CD4-positive, alpha-beta T cell treated with Interleukin-6 at 100 ng/mL for 8 hours (primary cell): Measurements from ENCODE around the gene GRIK5.

Experiments
- DNase-seq: peaks from one replicate; pipeline ENCODE4 v3.0.0-alpha.2; 2020; ENCODE audit warnings: mixed read lengths, low spot score

Gene GRIK5

DNA sequence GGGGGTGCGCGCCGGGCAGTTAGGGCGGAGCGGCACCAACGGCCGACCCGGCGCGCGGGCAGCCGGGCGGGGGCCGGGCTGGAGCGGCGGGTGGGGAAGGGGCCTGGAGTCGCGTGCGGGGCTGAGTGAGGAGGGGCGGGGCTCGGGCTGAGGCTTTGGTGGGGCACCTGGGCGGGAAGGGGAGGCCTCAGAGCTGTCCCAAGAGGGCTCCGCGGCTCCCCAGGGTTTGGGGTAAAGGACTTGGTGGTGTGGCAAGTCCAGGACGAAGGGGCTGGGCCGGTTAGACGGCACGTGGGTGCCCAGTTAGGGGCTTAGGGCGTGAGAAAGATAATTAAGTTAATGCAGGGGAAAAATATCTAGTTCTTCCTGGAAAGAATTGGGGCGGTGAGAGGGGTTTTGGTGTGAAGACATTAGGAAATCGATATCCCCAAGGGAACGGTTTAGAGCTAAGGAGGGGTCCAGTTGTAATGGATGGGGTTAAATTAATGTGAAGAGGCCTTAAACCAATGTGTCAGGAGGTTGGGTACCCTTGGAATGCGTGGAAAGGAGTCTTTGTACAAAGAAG lies 6.5 kb upstream of the GRIK5 start:
- DNase-seq = peak; percentile 30

DNA sequence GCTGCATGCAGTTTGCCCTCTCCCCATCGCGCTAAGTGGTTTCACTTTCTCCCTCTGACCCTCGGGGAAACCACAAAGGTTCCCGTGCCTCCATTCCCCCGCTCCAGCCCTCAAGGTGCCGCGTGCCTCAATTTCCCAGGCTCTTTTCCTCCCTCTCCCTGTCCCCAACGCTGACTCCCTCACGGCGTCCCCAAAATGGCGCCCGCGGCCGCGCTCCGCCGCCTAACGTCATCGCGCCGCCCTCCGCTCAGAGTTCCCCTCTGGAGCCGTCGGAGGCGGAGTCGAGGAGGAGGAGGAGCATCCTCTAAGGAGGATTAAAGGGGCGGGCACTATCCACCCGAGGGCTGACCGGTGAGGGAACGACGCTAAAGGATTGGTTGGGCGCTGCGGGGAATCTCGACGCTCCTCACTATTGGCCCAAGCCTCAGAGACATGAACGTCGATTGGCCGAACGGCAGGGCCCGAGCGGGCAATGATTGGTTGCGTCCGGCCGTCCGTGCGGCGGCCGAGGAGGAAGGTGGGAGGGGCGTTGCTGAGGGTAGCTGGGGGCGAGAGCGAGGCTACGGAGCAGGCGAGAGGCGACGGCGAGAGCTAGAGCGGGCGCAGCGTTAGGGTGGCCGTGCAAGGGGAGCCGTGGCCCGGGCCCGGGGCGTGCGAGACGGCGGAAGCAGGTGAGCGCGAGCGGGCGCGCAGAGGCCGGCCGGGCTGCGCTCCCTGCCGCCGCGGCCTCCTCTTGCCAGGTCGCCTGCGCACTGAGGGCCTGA lies 5.8 kb upstream of the GRIK5 start, which contains the start of gene ZNF574:
ZNF574 (plus strand) TSS at position 551 of the 764 bp plus-strand sequence. CDS start 2,441 bp downstream, outside the sequence.
- peak; percentile 99 for DNase-seq

DNA sequence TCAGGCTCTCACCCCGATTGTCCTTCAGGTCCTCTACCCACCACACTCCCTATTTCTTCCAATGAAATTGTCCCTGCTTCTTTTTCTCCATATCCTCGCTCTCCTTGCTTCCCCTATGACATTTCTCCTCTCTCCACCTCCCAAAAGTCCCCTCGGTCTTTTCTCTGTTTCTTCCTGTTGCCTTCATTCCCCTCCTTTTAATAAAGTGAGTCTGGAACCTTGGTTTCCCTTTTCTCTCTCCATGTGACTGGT lies 5.3 kb upstream of the GRIK5 start:
- no peak for DNase-seq

DNA sequence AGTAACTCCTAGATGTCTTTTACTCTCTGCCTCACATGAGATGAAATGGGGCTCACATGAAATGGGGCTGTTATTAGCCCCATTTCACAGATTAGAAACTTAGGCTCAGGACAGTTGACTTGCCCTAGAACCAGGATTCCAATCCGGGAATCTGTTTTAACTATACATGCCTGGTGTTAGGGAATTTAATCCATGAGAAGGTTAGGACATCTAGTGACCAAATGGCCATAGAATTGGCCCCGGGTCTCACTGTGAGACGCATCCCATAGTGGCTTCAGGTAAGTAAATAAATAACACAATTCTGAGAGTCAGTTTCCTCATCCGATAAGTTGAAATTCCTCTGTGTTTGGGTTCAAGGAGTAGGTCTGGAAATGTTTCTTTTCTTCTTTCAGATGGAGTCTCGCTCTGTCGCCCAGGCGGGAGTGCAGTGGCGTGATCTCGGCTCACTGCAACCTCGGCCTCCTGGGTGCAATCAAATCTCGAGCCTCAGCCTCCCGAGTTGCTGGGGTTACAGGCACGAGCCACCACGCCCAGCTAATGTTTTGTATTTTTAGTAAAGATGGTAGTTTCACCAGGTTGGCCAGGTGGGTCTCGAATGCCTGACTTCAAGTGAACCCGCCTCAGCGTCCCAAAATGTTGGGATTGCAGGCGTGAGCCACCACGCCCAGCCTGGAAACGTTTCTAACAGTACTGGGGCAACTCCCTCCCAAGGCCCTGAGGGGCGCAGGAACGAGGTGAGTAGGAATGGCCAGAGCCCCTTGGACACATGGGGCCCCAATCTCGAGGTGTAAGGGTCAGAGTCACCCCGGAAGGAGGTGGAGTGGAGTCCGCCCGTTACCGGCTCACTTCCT lies 4.7 kb upstream of the GRIK5 start:
- DNase-seq = no peak

DNA sequence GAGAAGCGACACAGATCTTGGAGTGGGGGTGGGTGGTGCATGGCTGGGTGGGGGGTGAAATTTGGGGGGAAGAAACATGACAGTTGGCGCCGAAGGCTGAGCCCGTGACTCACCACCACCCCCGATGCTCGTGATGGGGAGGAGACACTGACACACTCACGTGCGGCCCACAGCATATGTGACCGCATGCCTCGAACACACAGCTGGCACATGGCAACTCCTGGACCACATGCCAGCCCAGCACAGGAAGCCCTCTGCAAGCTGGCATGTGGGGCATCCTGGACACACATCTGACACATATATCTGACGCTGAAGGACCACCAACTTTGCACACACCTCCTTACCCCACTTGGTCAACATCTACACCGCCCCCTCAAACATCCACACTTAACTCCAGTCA lies 1.2 kb upstream of the GRIK5 start:
- no peak for DNase-seq

DNA sequence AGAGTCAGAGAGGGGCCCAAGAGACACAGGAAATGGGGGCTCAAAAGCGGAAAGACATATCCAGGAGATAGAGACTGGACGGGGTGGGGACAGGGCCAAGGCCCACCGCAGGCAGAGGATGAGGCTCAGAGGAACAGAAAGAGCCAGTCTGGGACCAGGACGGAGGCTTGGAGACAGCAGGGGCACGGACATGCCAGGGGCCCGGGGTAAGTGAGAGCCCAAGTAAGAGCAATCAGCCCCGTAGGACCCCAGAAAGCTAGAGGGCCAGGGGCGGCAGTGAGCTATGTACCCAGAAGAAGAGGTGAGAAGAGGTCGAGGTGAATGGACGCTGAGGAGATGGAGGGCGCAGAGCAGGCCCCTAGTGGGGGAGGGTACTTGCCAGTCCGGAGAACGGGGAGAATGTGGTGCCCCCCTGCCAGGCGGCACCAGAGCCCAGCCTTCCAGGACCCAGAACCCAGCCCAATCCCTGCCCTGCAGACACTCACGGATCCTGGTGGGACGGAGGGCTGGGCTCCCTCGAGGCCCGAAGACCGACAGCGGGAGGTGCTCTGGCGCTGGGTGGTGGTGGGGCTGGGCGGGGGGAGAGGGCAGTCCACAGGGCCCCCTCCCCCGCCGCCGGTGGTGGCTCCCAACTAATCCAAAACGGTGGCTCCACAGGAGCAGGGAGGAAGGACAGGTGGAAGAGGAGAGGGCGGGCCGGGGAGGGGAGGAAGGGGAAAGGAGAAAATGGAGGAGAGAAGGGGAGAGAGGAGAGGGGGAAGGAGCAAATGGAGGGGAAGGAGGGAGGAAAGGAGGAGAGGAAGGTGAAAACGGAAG lies 1.0 kb downstream of the GRIK5 start:
- no peak for DNase-seq

DNA sequence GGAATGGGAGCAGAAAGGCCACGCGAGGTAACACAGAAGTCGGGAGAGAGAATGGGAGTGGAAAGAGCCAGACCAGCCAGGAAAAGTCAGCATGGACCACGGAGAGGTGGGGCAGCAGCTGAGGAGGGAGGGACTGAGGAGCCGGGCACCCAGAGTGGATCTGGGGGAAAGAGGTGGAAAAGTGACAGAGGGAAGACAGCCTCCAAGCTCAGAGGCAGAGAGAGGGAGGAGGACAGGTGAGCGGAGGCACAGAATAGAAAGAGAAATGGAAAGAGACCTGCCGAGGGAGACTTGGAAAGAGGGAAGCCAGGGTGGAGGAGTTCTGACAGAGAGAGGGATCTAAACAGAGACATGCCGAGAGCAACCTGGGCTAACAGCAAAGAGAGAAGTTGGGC lies 1.6 kb downstream of the GRIK5 start:
- DNase-seq = no peak

DNA sequence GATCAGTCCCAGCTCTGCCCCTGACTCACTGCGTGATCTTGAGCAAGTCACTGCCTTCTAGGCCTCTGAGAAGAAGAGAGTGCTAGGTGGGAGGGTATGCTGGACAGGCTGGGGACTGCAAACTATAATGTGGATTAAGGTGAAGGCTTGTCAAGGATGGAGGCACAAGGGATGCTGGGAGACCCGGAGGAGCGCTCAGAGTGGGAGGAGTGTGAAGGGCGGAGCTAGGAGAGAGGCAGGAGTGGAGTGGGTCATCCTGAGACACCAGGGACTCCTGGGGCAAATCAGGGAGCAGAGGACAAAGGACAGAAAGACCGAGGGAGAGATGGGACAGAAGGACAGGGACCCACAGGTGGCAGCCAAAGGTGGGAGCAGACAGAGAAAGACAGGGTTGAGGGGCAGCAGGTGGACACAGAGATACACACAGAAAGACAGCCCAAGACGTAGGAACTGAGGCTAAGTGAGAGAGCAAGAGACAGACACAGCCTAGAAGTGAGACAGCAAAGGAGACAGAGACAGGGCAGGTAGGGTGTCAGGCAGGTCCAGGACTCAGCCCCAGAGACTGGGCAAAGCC lies 2.6 kb downstream of the GRIK5 start:
- DNase-seq = no peak

DNA sequence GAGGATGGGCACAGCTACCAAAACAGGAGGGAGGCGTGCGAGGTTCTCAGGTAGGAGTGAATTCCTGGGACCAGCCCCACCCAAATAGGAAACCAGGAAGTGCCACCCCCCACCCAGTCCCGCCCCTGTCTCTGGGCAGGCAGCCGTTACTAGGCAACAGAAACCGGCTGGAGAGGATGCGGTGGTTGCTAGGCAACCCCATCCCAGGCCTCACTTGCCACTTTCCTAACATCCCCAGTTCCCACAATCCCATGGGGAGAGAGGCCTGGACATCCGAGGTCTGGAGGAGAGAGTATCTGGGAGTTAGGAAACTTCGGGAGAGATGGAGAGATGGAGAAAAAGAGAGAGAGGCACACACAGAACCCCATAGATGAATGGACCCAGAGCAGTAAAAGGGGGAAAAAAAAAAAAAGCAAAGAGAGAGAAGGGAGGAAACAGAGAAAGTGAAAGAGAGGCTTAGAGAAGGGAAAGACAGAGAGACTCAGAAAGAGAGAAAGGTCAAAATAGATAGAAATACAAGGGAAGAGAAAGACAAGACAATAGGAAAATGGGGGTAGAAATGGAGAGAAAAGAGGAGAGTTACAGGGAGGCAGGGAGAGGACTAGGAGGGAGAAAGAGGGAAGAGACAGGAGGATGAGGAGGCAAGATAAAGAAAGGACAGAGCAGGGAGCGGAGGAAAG lies 3.8 kb downstream of the GRIK5 start:
- DNase-seq = no peak

DNA sequence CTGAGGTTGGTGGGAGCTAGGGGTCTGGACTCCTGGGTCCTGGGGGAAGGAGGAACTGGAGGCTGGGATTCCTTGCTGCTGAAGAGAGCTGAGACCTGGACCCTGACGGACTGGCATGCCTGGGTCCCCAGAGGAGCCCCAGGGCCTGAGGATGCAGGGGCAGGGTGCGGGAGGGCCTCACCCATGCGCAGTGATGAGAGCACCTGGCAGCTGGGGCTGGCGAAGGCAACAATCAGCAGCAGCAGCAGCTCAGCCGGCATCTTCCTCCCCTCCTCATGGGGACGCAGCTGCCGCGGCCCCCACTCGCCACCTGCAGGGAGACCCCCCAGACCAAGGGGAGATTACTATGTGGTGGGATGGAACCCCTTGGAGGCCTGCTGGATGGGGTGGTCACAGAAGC lies 4.5 kb downstream of the GRIK5 start:
- no peak for DNase-seq

DNA sequence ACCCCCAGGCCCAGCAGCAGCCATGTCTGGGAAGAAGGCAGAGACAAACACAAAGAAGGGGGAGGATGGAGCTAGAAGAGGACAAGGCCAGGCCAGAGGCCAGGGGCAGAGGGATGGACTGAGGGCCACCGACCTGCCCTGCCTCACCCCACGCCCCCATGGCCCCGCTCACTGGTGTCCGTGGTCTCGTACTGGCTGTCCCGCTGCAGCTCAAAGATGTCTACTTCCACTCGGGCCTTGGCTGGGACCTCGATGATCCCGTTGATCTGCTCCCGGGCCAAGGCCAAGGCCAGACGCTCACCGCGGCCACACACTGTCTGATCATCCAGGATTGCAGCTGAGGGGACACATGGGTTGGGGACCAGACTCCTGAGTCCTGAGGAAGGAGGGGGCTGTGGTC lies 5.0 kb downstream of the GRIK5 start:
- no peak for DNase-seq

DNA sequence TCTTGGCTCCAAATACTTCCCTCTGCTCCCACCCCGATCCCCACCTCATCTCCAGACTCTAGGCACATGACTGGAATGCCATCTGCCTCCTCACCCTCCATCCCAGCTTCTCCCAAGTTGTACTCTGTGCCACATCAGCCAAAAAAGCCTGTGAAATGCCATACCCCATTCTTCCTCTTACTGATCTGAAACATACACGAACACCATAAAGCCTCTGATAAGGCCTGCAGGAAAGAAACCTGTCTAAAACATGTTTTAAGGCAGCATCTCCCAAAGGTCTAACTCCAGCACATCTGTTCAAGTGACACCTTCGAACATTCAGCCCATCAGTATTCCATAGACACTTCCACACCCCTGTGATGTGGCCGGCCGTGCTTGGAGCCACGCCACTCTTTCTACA lies 5.6 kb downstream of the GRIK5 start:
- no peak for DNase-seq

DNA sequence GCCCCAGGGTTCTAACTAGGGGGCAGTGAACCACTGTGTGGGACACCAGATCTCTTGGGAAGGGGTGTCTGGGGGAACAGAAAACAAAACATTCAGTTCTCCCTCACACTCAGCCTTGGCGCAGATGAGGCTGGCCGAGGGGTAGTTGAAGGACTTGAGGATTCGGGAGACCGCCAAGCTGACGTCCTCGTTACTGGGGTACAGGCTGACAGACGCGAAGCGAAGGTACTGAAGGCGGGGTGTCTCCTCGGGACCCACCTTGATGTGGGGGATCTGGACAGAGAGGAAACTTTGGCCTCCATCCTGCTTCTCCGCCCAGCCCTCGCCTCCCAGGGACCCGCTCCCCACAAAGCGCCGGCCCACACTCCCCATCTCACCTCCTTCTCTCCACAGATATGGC lies 7.6 kb downstream of the GRIK5 start:
- DNase-seq = no peak

DNA sequence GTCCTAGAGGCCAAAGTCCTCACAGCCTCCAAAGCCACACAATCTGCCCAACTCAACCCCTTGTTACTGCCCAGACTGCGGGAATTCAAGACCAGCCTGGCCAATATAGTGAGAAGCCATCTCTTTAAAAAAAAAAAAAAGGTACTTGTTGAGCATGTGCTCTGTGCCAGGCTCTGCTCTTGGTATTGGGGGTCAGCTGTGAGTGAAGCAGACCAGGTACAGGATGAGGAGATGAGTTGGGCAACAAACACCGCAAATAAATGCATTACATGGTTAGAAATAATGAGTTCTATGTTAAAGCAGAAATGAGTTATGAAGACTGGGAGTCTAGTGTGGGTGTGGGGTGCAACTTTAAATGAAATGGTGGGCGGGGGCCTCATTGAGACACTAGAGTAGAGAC lies 9.9 kb downstream of the GRIK5 start:
- no peak for DNase-seq

DNA sequence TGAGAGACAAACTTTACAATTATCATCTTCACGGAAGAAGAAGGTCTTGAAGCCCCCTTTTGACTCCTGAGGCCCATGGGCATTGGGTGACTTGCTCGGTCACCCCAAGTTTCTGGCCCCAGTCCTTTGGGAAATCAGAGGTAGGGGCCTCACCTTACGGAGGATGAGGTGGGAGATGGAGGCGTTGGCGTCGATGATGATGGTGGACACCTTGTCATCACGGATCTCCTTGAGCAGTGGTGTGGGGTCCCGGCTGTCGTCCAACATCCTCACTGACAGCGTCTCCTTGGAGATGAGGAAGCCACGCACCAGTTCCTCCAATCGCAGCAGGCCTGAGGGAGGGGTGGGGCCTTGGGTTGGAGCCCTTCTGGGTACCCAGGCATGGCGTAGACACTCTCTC lies 10.8 kb downstream of the GRIK5 start:
- DNase-seq = no peak

DNA sequence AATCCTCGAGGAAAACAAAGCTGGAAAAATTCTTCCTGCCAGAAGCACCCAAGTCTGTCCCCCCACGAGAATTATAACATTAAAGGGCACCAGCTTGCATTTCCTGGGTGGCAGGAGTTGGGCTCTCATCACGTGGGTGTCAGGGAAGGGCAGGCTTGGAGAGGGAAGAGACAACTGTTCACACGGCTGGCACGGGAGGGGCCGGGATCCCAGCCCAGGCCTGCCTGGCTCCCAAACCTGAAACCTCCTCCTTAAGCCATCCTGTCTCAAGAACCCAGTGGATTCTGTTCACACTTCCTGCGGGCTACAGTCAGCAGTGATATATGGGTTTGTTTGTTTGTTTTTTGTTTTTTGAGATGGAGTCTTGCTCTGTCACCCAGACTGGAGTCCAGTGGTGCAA lies 12.2 kb downstream of the GRIK5 start:
- no peak for DNase-seq

DNA sequence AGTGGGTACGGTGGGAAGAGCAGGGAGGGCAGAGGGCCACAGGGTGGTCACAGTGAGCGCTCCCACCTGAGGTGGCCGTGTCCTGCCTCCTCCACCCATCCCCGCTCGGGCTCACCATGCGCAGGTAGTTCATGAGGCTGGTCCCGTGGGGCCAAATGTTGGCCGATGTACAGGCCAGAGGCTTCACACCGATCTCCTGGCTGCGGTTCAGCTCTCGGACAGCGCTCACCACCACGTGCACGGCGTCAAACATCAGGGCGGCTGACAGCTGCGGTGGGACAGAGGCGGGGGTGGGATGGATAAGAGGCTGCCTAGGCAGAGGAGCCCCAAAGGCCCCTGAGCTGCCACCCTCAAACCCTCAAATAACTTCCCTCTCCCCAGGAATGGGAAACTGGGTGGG lies 15.8 kb downstream of the GRIK5 start:
- DNase-seq = no peak

DNA sequence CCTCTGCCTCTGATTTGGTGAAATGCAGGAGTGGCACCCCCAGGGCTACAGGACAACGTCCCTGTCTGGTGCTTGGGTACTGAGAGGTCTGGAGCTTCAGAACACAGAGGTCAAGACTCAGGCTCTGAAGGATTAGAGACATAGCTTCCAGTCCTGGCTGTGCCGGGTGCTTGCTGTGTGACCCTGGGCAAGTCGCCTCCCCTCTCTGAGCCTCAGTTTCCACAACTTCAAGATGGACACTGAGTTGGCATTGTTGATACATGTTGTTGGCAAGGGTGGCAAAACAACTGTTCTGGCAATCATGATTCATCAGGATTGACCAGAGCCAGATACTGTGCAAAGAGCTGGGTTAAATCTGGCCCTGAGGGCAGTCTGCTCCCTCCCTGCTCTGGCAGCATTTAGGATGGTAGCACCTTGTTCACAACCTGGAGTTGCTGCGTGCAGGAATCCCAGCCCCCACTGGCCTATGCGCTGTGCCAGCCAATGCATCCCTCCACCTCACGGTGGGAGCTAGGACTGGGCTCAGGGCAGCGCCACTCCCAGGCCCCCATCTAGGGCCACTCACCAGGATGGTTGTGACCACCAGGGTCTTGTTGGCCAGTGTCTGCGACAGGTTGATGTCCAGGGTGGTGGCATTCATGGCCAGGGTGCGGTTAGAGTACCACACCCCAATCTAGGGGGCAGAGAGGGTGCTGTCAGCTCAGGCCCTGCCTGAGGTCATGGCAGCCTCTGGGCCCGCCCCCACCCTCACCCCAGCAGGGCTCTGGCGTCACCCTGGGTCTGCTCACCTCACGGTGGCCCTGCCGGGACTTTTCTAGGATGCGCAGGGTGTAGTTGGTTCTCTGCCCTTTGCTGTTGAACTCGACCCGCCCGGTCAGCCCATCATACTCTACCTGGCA lies 16.7 kb downstream of the GRIK5 start:
- no peak for DNase-seq

DNA sequence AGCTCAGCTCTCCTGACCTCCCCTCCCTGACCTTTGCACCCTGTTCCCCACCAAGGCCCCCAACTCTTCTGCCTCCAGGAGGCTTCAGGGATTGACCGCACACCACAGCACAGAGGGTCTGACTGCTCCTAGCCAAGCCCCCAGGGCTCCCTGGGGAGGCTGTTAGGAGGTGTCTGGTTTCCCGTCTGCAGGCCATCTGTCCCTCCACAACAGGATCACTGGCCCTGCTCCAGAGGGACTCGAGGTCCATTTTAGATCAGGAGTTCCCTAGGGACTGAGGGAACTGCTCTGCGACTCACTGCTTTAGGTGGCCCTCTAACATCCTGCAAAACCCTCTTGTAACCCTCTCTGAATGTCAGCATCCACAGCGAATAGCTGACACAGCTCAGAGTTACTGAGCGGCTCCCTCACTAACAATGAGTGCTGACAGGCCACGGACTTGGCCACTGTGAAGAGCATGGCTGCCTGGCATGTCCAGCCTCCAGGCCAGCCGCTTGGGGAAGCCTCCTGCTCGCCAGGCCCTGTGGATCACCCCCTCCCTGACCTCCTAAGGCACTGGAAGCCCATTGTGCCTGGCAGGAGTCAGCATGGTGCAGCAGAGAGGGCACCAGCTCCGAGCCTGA lies 17.7 kb downstream of the GRIK5 start:
- DNase-seq = no peak
